PC-9 (cell line): Measurements from ENCODE around the gene INPP5A.

Source experiments
- EZH2 ChIP-seq: fragments of 200-600 bp; sonication (generic); IDR thresholded peaks from 2 replicates; pipeline ENCODE4 v1.8.0; 2017; ENCODE audit warnings: antibody characterized with exemption, low read depth
- TF ChIP-seq, protein P1 (sequence below): fragments of 200-600 bp; sonication (generic); conservative IDR thresholded peaks from 2 replicates; pipeline ENCODE4 v1.6.1; 2017; ENCODE audit warnings: mixed run types, antibody characterized with exemption, mild to moderate bottlenecking, moderate library complexity

DNA sequence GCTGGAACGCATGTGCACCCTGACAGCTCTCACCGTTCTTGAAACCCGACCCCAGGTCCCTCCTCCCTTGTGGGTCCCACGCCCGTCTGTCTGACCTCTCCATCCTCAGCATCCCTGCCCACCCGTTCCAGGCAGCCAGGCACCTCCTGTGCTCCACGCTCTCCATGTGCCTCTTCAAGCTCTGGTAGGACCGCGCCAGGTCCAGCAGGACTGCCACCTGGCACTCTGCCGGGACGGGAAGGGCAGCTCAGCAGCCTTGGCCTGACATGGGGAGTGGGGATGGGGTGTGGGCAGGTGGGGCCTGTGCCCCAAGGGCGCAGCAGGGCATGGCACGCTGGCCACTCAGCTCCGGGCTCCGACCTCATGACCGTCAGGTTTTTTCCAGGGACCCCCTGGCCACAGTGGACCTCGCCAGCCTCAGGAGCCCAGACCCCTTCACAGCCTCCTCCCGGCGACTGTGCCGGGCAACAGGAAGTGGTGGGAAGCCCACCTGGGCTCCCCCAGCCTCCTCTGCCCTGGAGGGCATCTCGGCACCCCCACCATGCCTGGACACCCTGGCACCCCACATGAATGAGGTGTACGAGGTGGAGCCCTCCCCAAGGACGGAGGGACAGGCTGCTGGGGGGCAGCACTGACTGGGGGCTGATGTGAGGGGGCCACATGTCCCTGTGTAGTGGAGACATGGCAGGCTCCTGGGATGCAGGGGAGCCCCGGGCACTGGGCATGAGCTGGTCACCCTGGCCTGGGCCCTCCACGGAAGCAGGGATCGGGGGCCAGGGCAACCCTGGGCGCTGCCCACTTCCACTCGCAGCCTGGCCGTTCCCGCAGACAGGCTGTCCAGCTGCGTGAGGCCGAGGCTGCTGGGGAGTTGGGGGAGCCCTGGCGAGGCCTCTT is 273.5 kb downstream of the INPP5A start:
- TF ChIP-seq, protein P1, sequence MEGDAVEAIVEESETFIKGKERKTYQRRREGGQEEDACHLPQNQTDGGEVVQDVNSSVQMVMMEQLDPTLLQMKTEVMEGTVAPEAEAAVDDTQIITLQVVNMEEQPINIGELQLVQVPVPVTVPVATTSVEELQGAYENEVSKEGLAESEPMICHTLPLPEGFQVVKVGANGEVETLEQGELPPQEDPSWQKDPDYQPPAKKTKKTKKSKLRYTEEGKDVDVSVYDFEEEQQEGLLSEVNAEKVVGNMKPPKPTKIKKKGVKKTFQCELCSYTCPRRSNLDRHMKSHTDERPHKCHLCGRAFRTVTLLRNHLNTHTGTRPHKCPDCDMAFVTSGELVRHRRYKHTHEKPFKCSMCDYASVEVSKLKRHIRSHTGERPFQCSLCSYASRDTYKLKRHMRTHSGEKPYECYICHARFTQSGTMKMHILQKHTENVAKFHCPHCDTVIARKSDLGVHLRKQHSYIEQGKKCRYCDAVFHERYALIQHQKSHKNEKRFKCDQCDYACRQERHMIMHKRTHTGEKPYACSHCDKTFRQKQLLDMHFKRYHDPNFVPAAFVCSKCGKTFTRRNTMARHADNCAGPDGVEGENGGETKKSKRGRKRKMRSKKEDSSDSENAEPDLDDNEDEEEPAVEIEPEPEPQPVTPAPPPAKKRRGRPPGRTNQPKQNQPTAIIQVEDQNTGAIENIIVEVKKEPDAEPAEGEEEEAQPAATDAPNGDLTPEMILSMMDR = no peak
- TF ChIP-seq EZH2 = no peak
